K562 (cell line): Measurements from ENCODE around the gene ALDH16A1. TPM values are rescaled to one million over a fixed set of nuclear protein-coding genes. Genes with fewer than 3 reads are reported as not detected.

Source experiments
- CC2D1A ChIP-seq: fragments of 450-650 bp; IDR thresholded peaks from 2 replicates; pipeline ENCODE4 v1.6.1; 2017; ENCODE audit warnings: mild to moderate bottlenecking
- HDAC3 ChIP-seq: fragments of 450-650 bp; IDR thresholded peaks from 2 replicates; pipeline ENCODE4 v1.6.1; 2018; ENCODE audit warnings: borderline replicate concordance, mild to moderate bottlenecking, moderate library complexity; ENCODE audit not compliant: partially characterized antibody
- NFE2 ChIP-seq: IDR thresholded peaks from 2 replicates; pipeline ENCODE4 v1.6.1; 2014; ENCODE audit warnings: antibody characterized with exemption, low read depth
- NFRKB ChIP-seq: fragments of 450-650 bp; IDR thresholded peaks from 2 replicates; pipeline ENCODE4 v1.6.1; 2016; ENCODE audit warnings: low read depth
- PHF20 ChIP-seq: fragments of 450-650 bp; IDR thresholded peaks from 2 replicates; pipeline ENCODE4 v1.6.1; 2018; ENCODE audit not compliant: partially characterized antibody
- POLR2A ChIP-seq: fragments of 450-650 bp; conservative IDR thresholded peaks from 2 replicates; pipeline ENCODE4 v1.6.1; 2016
- PTTG1 ChIP-seq: fragments of 450-650 bp; IDR thresholded peaks from 2 replicates; pipeline ENCODE4 v1.6.1; 2016; ENCODE audit warnings: low read depth, mild to moderate bottlenecking, missing genetic modification characterization, missing compliant biosample characterization
- SMAD1 ChIP-seq: fragments of 150-350 bp; IDR thresholded peaks from 2 replicates; pipeline ENCODE4 v1.6.1; 2014; ENCODE audit warnings: low read length, low read depth; ENCODE audit not compliant: partially characterized antibody
- STAG1 ChIP-seq: sonication (generic); formaldehyde crosslinking; IDR thresholded peaks from 2 replicates; pipeline ENCODE4 v1.5.0; 2020; ENCODE audit warnings: missing genetic modification reagents, borderline replicate concordance
- TCF7L2 ChIP-seq: fragments of 150-350 bp; IDR thresholded peaks from 2 replicates; pipeline ENCODE4 v1.6.1; 2016; ENCODE audit warnings: low read depth, mild to moderate bottlenecking, low read length, moderate library complexity
- TCFL5 ChIP-seq: fragments of 250-450 bp; sonication (Bioruptor Pico); conservative IDR thresholded peaks from 2 replicates; pipeline ENCODE4 v1.6.1; 2021; ENCODE audit warnings: mild to moderate bottlenecking, moderate library complexity, matching md5 sums
- ZNF133 ChIP-seq: fragments of 250-450 bp; sonication (Bioruptor Pico); IDR thresholded peaks from 2 replicates; pipeline ENCODE4 v1.4.0; 2020; ENCODE audit warnings: mild to moderate bottlenecking
- ZNF224 ChIP-seq: sonication (generic); formaldehyde crosslinking; IDR thresholded peaks from 2 replicates; pipeline ENCODE4 v1.8.0; 2022; ENCODE audit warnings: mild to moderate bottlenecking, missing genetic modification reagents
- ZNF24 ChIP-seq: fragments of 450-650 bp; IDR thresholded peaks from 2 replicates; pipeline ENCODE4 v1.6.1; 2016
- ZNF324 ChIP-seq: fragments of 250-450 bp; sonication (Bioruptor Pico); IDR thresholded peaks from 2 replicates; pipeline ENCODE4 v1.4.0; 2020; ENCODE audit warnings: mild to moderate bottlenecking
- ZNF384 ChIP-seq: IDR thresholded peaks from 2 replicates; pipeline ENCODE4 v1.6.1; 2012; ENCODE audit warnings: low read depth, low read length, improper control_type of control experiment
- ZNF707 ChIP-seq: fragments of 250-450 bp; sonication (Bioruptor Pico); conservative IDR thresholded peaks from 2 replicates; pipeline ENCODE4 v1.8.0; 2022; ENCODE audit warnings: inconsistent platforms, mild to moderate bottlenecking, moderate library complexity
- polyA plus RNA-seq, 8 experiments: library from polyadenylated mRNA; depleted of rRNA in 4 of 8; stranded (reverse) in 5 of 8; unstranded in 3 of 8; fragments of >200 nt; fragmentation: Nextera tagmentation in 2 of 8; fragmentation: Illumina TruSeq in 1 of 8; extraction: Ambion mirVana in 2 of 8; extraction: Trizol in 1 of 8; gene quantifications; 2 replicates each; pipeline versions ENCODE4 v1.2.1 to v1.2.3, GENCODE V29; 2011 to 2014; ENCODE audit warnings: inconsistent platforms in 1 of 8, missing spikeins in 1 of 8
- total RNA-seq, 7 experiments: library from RNA; depleted of rRNA in 6 of 7; stranded (reverse); fragments of >200 nt in 6 of 7; fragmentation: Illumina TruSeq in 2 of 7; extraction: Trizol in 2 of 7; gene quantifications; 2 replicates each; pipeline versions ENCODE4 v1.2.1 to v1.2.3, GENCODE V29; 2011 to 2021; ENCODE audit warnings: low replicate concordance in 1 of 7
- TF ChIP-seq, protein P1 (sequence below): fragments of 250-450 bp; sonication (Bioruptor Pico); IDR thresholded peaks from 2 replicates; pipeline ENCODE4 v1.8.0; 2021; ENCODE audit warnings: borderline replicate concordance, mild to moderate bottlenecking, moderate library complexity; ENCODE audit not compliant: poor library complexity, severe bottlenecking
- TF ChIP-seq, protein P2 (sequence below): fragments of 200-800 bp; sonication (Bioruptor generic); IDR thresholded peaks from 2 replicates; pipeline ENCODE4 v1.6.1; 2016; ENCODE audit warnings: missing genetic modification characterization, missing compliant biosample characterization
- TF ChIP-seq, protein P3 (sequence below): fragments of 450-650 bp; conservative IDR thresholded peaks from 2 replicates; pipeline ENCODE4 v1.6.1; 2016; ENCODE audit warnings: missing genetic modification characterization, low read depth, mild to moderate bottlenecking, missing compliant biosample characterization, moderate library complexity

Gene ALDH16A1
- total and polyA plus RNA-seq, 9 of the 15 experiments (the other 6 are each of a cell fraction or from before 2014, with no cell fraction given) = 2.2 to 52.2 (median 7.6) TPM

DNA sequence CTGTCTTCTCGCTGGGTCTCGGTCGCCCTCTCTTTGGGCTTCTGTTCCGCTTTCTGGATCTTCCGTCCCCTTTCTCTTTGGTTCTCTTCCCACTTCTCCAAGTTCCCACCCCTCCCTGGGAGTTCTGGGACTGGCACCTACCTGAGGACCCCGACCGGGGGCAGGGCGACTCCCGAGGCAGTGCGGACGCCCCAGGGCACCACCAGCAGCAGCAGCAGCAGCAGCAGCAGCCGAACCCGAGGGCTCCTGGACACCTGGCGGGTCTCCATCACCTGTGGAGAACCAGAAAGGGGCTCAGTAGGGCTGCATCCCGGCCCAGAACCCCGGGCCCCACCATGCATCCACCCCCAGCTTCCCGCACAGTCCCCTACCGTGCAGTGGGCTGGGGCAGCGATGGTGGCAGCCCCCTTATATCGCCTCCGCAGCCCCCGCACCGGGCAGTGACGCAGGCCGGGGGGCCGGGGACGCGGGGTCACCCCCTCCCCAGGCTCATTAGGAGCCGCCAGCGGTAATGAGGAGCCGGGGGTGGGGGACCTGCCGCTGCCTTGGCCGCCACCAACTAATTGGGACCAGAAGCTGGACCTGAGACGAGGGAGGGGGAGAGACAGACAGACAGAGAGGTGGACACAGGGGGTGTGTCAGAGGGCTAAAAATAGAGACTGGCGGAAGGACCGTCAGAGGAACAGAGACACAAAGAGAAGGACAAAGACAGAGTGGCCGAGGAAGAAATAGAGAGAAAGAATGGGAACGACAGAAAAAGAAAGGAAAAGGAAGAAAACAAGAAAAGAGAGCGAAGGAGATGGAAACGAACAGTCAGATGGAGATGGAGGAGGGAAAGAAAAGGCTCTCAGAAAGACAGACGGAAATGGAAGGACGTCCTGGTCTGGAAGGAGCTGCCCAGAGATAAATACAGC is 29.7 kb upstream of the ALDH16A1 start, which contains the start of gene PTH2 (continued):
- TF ChIP-seq, protein P1, sequence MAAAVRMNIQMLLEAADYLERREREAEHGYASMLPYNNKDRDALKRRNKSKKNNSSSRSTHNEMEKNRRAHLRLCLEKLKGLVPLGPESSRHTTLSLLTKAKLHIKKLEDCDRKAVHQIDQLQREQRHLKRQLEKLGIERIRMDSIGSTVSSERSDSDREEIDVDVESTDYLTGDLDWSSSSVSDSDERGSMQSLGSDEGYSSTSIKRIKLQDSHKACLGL (CRISPR knock-in tag) = no peak
- TF ChIP-seq NFRKB (no peak; the same call in 1 of the 2 replicates), NFE2 (no peak), ZNF384 (no peak), PTTG1 (tag) (no peak), ZNF324 (CRISPR knock-in tag) (no peak), STAG1 (CRISPR knock-in tag) (no peak), PHF20 (peak; percentile 47), CC2D1A (no peak; the same call in 1 of the 2 replicates), POLR2A (no peak), ZNF707 (CRISPR knock-in tag) (no peak), TCF7L2 (no peak), SMAD1 (no peak), ZNF133 (CRISPR knock-in tag) (no peak), TCFL5 (CRISPR knock-in tag) (no peak), ZNF24 (no peak), HDAC3 (no peak), ZNF224 (CRISPR knock-in tag) (no peak)
- TF ChIP-seq, protein P2, sequence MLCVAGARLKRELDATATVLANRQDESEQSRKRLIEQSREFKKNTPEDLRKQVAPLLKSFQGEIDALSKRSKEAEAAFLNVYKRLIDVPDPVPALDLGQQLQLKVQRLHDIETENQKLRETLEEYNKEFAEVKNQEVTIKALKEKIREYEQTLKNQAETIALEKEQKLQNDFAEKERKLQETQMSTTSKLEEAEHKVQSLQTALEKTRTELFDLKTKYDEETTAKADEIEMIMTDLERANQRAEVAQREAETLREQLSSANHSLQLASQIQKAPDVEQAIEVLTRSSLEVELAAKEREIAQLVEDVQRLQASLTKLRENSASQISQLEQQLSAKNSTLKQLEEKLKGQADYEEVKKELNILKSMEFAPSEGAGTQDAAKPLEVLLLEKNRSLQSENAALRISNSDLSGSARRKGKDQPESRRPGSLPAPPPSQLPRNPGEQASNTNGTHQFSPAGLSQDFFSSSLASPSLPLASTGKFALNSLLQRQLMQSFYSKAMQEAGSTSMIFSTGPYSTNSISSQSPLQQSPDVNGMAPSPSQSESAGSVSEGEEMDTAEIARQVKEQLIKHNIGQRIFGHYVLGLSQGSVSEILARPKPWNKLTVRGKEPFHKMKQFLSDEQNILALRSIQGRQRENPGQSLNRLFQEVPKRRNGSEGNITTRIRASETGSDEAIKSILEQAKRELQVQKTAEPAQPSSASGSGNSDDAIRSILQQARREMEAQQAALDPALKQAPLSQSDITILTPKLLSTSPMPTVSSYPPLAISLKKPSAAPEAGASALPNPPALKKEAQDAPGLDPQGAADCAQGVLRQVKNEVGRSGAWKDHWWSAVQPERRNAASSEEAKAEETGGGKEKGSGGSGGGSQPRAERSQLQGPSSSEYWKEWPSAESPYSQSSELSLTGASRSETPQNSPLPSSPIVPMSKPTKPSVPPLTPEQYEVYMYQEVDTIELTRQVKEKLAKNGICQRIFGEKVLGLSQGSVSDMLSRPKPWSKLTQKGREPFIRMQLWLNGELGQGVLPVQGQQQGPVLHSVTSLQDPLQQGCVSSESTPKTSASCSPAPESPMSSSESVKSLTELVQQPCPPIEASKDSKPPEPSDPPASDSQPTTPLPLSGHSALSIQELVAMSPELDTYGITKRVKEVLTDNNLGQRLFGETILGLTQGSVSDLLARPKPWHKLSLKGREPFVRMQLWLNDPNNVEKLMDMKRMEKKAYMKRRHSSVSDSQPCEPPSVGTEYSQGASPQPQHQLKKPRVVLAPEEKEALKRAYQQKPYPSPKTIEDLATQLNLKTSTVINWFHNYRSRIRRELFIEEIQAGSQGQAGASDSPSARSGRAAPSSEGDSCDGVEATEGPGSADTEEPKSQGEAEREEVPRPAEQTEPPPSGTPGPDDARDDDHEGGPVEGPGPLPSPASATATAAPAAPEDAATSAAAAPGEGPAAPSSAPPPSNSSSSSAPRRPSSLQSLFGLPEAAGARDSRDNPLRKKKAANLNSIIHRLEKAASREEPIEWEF (CRISPR knock-in tag) = no peak
- TF ChIP-seq, protein P3, sequence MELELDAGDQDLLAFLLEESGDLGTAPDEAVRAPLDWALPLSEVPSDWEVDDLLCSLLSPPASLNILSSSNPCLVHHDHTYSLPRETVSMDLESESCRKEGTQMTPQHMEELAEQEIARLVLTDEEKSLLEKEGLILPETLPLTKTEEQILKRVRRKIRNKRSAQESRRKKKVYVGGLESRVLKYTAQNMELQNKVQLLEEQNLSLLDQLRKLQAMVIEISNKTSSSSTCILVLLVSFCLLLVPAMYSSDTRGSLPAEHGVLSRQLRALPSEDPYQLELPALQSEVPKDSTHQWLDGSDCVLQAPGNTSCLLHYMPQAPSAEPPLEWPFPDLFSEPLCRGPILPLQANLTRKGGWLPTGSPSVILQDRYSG (tag) = no peak
